GM12892 (cell line): ENCODE data around the gene DAB2IP.

Experiments
- POLR2A ChIP-seq: IDR thresholded peaks from 2 replicates; pipeline ENCODE4 v1.6.1; 2011; ENCODE audit warnings: low read depth, low read length, control low read depth
- POLR2AphosphoS5 ChIP-seq: IDR thresholded peaks from 2 replicates; pipeline ENCODE4 v1.6.1; 2011; ENCODE audit warnings: low read depth, low read length, control low read depth
- TAF1 ChIP-seq: IDR thresholded peaks from 2 replicates; pipeline ENCODE4 v1.6.1; 2011; ENCODE audit warnings: low read depth, mild to moderate bottlenecking, control low read depth, low read length, borderline replicate concordance

GRCh38 chr9:121689461-121690157 is 38.2 kb downstream of the DAB2IP start:
- TF ChIP-seq POLR2A: no peak
- TF ChIP-seq POLR2AphosphoS5: no peak
- TF ChIP-seq TAF1: no peak
